Measurements from ENCODE around the gene NXNL1. TPM values are rescaled to one million over a fixed set of nuclear protein-coding genes. Genes with fewer than 3 reads are reported as not detected.
"Not testable (repeated sequence)": the region's sequence is repeated elsewhere in the genome, so short reads cannot be mapped to it uniquely, and the experiment has no call there.

NXNL1 gene
- total RNA-seq, 1 experiment from 2014 or later, result not detected

DNA sequence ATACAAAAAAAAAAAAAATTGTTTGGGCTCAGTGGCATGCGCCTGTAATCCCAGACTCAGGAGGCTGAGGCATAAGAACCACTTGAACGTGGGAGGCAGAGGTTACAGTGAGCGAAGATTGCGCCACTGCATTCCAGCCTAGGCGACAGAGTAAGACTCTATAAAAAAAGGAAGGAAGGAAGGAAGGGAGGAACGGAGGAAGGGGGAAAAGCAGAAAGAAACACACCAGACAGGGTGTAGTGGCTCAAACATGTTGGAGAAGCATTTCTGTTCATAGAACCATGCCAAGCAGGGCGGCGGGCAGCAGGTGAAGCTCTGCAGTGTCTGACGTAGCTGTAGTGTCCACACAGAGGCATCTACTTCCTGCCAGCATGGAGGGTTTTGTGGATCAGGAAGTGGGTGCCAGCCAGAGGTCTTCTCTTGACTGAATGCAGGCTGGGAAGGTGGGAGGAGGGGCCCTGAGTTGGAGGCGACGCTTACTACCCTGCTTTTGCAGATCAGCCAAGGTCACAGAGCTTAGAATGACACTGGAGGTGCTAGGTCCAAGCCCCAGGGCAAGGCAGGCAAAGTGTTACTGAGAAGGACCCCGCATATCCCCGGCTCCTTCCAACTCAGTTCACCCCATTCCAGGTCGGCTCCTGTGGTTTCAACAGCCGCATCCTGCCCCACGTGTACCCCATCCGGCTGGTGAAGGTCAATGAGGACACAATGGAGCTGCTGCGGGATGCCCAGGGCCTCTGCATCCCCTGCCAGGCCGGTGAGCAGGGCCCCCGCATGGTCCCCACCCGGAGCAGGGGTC, 39.1 kb upstream of the NXNL1 start:
- BruUV-seq (replicated peaks), result no TSS peak
- Mint-ChIP-seq H3K36me3 (ENCODE audit: insufficient read depth, unreplicated experiment) (peaks cover 32% of the 10 kb centered on the region), H3K27me3 (ENCODE audit: insufficient read depth, unreplicated experiment) (no peaks in the 10 kb centered on the region), H3K27ac (ENCODE audit: low read depth, unreplicated experiment) (peak overlapping the region; percentile 73), H3K9me3 (ENCODE audit: unreplicated experiment) (no peaks in the 10 kb centered on the region), H3K4me1 (ENCODE audit: insufficient read depth, unreplicated experiment) (peaks cover 15% of the 10 kb centered on the region), H3K4me3 (ENCODE audit: unreplicated experiment) (no peak overlapping the region)
- CTCF ChIA-PET, result interaction anchor here (0.6 to 1.8 kb wide), 5 partner anchors 10 to 1209 kb away, joined by 3 to 6 read pairs (median 3); partner anchors contain the start of gene PGLS
- POLR2A ChIA-PET, result interaction anchor here (1.1 to 2.5 kb wide), 3 partner anchors 9 to 361 kb away, joined by 3 to 13 read pairs (median 4); partner anchors contain the start of gene PGLS
- TF ChIP-seq, protein P1, sequence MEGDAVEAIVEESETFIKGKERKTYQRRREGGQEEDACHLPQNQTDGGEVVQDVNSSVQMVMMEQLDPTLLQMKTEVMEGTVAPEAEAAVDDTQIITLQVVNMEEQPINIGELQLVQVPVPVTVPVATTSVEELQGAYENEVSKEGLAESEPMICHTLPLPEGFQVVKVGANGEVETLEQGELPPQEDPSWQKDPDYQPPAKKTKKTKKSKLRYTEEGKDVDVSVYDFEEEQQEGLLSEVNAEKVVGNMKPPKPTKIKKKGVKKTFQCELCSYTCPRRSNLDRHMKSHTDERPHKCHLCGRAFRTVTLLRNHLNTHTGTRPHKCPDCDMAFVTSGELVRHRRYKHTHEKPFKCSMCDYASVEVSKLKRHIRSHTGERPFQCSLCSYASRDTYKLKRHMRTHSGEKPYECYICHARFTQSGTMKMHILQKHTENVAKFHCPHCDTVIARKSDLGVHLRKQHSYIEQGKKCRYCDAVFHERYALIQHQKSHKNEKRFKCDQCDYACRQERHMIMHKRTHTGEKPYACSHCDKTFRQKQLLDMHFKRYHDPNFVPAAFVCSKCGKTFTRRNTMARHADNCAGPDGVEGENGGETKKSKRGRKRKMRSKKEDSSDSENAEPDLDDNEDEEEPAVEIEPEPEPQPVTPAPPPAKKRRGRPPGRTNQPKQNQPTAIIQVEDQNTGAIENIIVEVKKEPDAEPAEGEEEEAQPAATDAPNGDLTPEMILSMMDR (IDR thresholded peaks at IDR 0.05; ENCODE audit: unreplicated experiment), result no peak
- intact Hi-C loops (cut with micrococcal nuclease), result loop anchor here (2.0 to 5.0 kb wide), 2 partner anchors 75 to 357 kb away; partner anchors contain the start of gene RPL18A
- DNase-seq (ENCODE audit: unreplicated experiment), result peak; percentile 80

DNA sequence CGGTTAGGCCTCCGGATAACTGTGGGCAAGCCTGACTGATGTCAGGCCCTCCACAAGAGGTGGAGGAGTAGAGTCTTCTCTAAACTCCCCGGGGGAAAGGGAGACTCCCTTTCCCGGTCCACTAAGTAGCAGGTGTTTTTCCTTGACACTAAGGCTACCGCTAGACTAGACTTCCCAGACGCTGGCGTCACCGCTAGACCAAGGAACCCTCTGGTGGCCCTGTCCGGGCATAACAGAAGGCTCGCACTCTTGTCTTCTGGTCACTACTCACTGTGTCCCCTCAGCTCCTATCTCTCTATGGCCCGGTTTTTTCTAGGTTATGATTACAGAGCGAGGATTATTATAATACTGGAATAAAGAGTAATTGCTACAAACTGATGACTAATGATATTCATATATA, 38.3 kb upstream of the NXNL1 start:
- not testable (repeated sequence) for BruUV-seq (replicated peaks); DNase-seq (ENCODE audit: unreplicated experiment); H3K9me3 Mint-ChIP-seq (ENCODE audit: unreplicated experiment); H3K27me3 Mint-ChIP-seq (ENCODE audit: insufficient read depth, unreplicated experiment); H3K4me3 Mint-ChIP-seq (ENCODE audit: unreplicated experiment)
- Mint-ChIP-seq H3K4me1 (ENCODE audit: insufficient read depth, unreplicated experiment) (peaks cover 15% of the 10 kb centered on the region), H3K36me3 (ENCODE audit: insufficient read depth, unreplicated experiment) (peaks cover 32% of the 10 kb centered on the region), H3K27ac (ENCODE audit: low read depth, unreplicated experiment) (peak overlapping the region; percentile 73)
- intact Hi-C loops (cut with micrococcal nuclease), result loop anchor here (2.0 kb wide), 1 partner anchor 76 kb away; no protein-coding TSS in a partner anchor
- CTCF ChIA-PET, result interaction anchor here (0.6 kb wide), 1 partner anchor 1208 kb away, joined by 3 read pairs; no protein-coding TSS in a partner anchor
- POLR2A ChIA-PET, result interaction anchor here (2.5 kb wide), 1 partner anchor 12 kb away, joined by 13 read pairs; the partner anchor contains the start of gene PGLS

DNA sequence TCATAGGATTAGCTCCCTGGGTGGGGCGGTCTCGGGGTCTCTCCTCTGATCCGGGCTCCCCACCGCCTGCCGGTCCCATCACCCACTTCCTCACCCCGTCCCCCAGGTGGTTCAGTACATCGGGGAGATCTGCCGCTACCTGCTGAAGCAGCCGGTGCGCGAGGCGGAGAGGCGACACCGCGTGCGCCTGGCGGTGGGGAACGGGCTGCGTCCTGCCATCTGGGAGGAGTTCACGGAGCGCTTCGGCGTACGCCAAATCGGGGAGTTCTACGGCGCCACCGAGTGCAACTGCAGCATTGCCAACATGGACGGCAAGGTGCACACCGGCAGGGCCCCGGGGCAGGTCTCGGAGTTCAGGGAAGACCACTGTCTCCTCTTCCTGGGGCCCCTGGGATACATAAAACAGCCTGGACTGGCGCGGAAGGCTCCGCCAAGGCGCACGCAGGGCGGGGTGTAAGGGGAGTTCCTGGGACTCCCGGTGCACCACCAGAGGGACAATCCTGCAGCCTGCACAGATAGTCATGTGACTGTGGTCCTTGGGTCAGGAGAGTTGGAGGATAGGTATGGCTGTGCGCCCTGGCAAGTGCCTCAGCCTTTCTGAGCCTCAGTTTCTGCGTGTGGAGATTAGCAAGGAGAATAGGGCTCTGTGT, 36.5 kb upstream of the NXNL1 start:
- H3K4me3 Mint-ChIP-seq (ENCODE audit: unreplicated experiment), result no peak overlapping the region
- no TSS peak for BruUV-seq (replicated peaks)
- ChIA-PET CTCF (interaction anchor here (0.6 to 2.8 kb wide), 11 partner anchors 9 to 735 kb away, joined by 3 to 19 read pairs (median 5); no protein-coding TSS in a partner anchor), POLR2A (no interaction called here)
- H3K27me3 Mint-ChIP-seq (ENCODE audit: insufficient read depth, unreplicated experiment), result no peaks in the 10 kb centered on the region
- no peak overlapping the region for H3K27ac Mint-ChIP-seq (ENCODE audit: low read depth, unreplicated experiment)
- no peaks in the 10 kb centered on the region for H3K9me3 Mint-ChIP-seq (ENCODE audit: unreplicated experiment)
- intact Hi-C loops (cut with micrococcal nuclease), result no loop called here
- TF ChIP-seq, protein P1 (IDR thresholded peaks at IDR 0.05; ENCODE audit: unreplicated experiment), result no peak
- peaks cover 15% of the 10 kb centered on the region for H3K4me1 Mint-ChIP-seq (ENCODE audit: insufficient read depth, unreplicated experiment)
- no peak for DNase-seq (ENCODE audit: unreplicated experiment)
- peaks cover 32% of the 10 kb centered on the region for H3K36me3 Mint-ChIP-seq (ENCODE audit: insufficient read depth, unreplicated experiment)

DNA sequence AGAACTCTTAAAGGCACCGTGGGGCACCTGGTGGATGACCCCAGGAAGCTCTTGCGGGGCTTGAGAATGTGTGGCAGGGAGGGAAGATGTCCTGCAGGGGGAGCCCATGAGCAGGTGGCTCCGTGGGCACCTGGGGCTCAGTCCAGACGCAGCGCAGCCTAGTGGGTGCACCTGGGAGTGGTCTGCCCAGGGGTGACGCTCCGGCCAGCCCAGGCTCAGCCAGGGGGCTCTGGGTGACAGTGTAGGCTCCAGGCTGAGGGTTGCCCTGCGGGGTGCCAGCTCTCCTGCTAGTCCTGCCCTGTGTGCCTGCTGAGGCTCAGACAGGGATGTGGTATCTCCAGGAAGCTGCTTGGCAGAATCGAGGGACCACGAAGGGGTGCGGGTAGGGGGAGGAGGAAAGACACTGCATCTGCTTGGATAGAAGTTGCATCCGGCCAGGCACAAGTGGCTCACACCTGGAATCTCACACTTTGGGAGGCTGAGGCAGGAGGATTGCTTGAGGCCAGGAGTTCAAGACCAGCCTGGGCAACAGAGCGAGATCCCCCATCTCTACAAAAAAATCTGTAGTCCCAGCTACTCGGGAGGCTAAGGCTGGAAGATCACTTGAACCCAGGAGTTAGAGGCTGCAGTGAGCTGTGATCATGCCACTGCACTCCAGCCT, 35.7 kb upstream of the NXNL1 start:
- DNase-seq (ENCODE audit: unreplicated experiment), result peak; percentile 86
- no TSS peak for BruUV-seq (replicated peaks)
- ChIA-PET POLR2A (interaction anchor here (0.7 to 1.3 kb wide), 4 partner anchors 25 to 437 kb away, joined by 3 to 4 read pairs (median 3); partner anchors contain the start of genes CCDC124 and RPL18A), CTCF (interaction anchor here (0.6 to 2.8 kb wide), 28 partner anchors 9 to 1819 kb away, joined by 3 to 19 read pairs (median 3); partner anchors contain the start of gene PGLS)
- H3K36me3 Mint-ChIP-seq (ENCODE audit: insufficient read depth, unreplicated experiment), result peaks cover 27% of the 10 kb centered on the region
- H3K4me1 Mint-ChIP-seq (ENCODE audit: insufficient read depth, unreplicated experiment), result peaks cover 15% of the 10 kb centered on the region
- H3K4me3 Mint-ChIP-seq (ENCODE audit: unreplicated experiment), result no peak overlapping the region
- no peaks in the 10 kb centered on the region for H3K27me3 Mint-ChIP-seq (ENCODE audit: insufficient read depth, unreplicated experiment)
- no peak overlapping the region for H3K27ac Mint-ChIP-seq (ENCODE audit: low read depth, unreplicated experiment)
- H3K9me3 Mint-ChIP-seq (ENCODE audit: unreplicated experiment), result no peaks in the 10 kb centered on the region
- intact Hi-C loops (cut with micrococcal nuclease), result no loop called here
- TF ChIP-seq, protein P1 (IDR thresholded peaks at IDR 0.05; ENCODE audit: unreplicated experiment), result peak; percentile 90
